Chondrocyte (in vitro differentiated cells): ENCODE results near the gene R3HDM1. TPM values are rescaled to one million over a fixed set of nuclear protein-coding genes. Genes with fewer than 3 reads are reported as not detected.
"Not testable (repeated sequence)": the region's sequence is repeated elsewhere in the genome, so short reads cannot be mapped to it uniquely, and the experiment has no call there.

Source experiments
- DNase-seq: peaks from one replicate; pipeline ENCODE4 v3.0.0; 2021; ENCODE audit warnings: mixed read lengths, low spot score
- H3K27ac Mint-ChIP-seq: one replicate; pipeline ENCODE4 v1.8.0; 2021; ENCODE audit warnings: mild to moderate bottlenecking, moderate library complexity, mixed read lengths; ENCODE audit not compliant: unreplicated experiment
- H3K27me3 Mint-ChIP-seq: 2 replicates; pipeline ENCODE4 v1.8.0; 2021; ENCODE audit warnings: low read depth, mixed read lengths
- H3K36me3 Mint-ChIP-seq: 2 replicates; pipeline ENCODE4 v1.8.0; 2021; ENCODE audit warnings: low read depth, mixed read lengths
- H3K4me1 Mint-ChIP-seq: 2 replicates; pipeline ENCODE4 v1.8.0; 2021; ENCODE audit warnings: low read depth, mild to moderate bottlenecking, mixed read lengths
- H3K4me3 Mint-ChIP-seq: one replicate; pipeline ENCODE4 v1.8.0; 2021; ENCODE audit warnings: mild to moderate bottlenecking, moderate library complexity, mixed read lengths; ENCODE audit not compliant: unreplicated experiment
- H3K9me3 Mint-ChIP-seq: 2 replicates; pipeline ENCODE4 v1.8.0; 2021; ENCODE audit warnings: low read depth, mixed read lengths
- CTCF ChIP-seq: fragments of 200-600 bp; sonication (generic); IDR thresholded peaks from 2 replicates; pipeline ENCODE4 v1.5.0; 2021; ENCODE audit warnings: antibody characterized with exemption, mild to moderate bottlenecking, moderate library complexity
- total RNA-seq: library from RNA; stranded (reverse); gene quantifications from 3 replicates; pipeline ENCODE4 v1.2.1, GENCODE V29; 2021

The R3HDM1 gene
- total RNA-seq, 1 donor from 2014 or later: 28.2 TPM

- DNase-seq: no peak
- H3K4me1 Mint-ChIP-seq: no peaks in the 10 kb centered on the region
- H3K27me3 Mint-ChIP-seq: no peaks in the 10 kb centered on the region
- no peak overlapping the region for H3K27ac Mint-ChIP-seq
- H3K4me3 Mint-ChIP-seq: no peak overlapping the region
- H3K9me3 Mint-ChIP-seq: no peaks in the 10 kb centered on the region
- no peak for TF ChIP-seq CTCF
- H3K36me3 Mint-ChIP-seq: peaks cover 7% of the 10 kb centered on the region
Measured at GRCh38 chr2:135694711-135695110, 163.4 kb downstream of the R3HDM1 start.

- no peak for TF ChIP-seq CTCF
- Mint-ChIP-seq H3K4me1 (no peaks in the 10 kb centered on the region), H3K27ac (no peak overlapping the region), H3K9me3 (no peaks in the 10 kb centered on the region), H3K36me3 (peaks cover 7% of the 10 kb centered on the region), H3K4me3 (no peak overlapping the region), H3K27me3 (no peaks in the 10 kb centered on the region)
- DNase-seq: no peak
Measured at GRCh38 chr2:135698838-135699237, 167.6 kb downstream of the R3HDM1 start.

- Mint-ChIP-seq H3K4me3 (no peak overlapping the region), H3K9me3 (no peaks in the 10 kb centered on the region), H3K36me3 (no peaks in the 10 kb centered on the region), H3K4me1 (no peaks in the 10 kb centered on the region), H3K27ac (no peak overlapping the region), H3K27me3 (no peaks in the 10 kb centered on the region)
- TF ChIP-seq CTCF: no peak
- DNase-seq: no peak
Measured at GRCh38 chr2:135701442-135701841, 170.2 kb downstream of the R3HDM1 start.

GRCh38 chr2:135703300-135703699, 172.0 kb downstream of the R3HDM1 start:
- H3K27ac Mint-ChIP-seq: no peak overlapping the region
- no peak for DNase-seq
- no peaks in the 10 kb centered on the region for H3K4me1 Mint-ChIP-seq
- no peaks in the 10 kb centered on the region for H3K36me3 Mint-ChIP-seq
- no peak overlapping the region for H3K4me3 Mint-ChIP-seq
- no peak for TF ChIP-seq CTCF
- no peaks in the 10 kb centered on the region for H3K27me3 Mint-ChIP-seq
- H3K9me3 Mint-ChIP-seq: no peaks in the 10 kb centered on the region

- H3K9me3 Mint-ChIP-seq, H3K4me3 Mint-ChIP-seq, DNase-seq, H3K4me1 Mint-ChIP-seq, H3K27me3 Mint-ChIP-seq, H3K27ac Mint-ChIP-seq, H3K36me3 Mint-ChIP-seq: not testable (repeated sequence)
Measured at GRCh38 chr2:135704075-135704474, 172.8 kb downstream of the R3HDM1 start.

- no peak for DNase-seq
- Mint-ChIP-seq H3K4me3 (no peak overlapping the region), H3K36me3 (no peaks in the 10 kb centered on the region), H3K27ac (no peak overlapping the region), H3K4me1 (no peaks in the 10 kb centered on the region), H3K27me3 (no peaks in the 10 kb centered on the region), H3K9me3 (no peaks in the 10 kb centered on the region)
- no peak for TF ChIP-seq CTCF
Measured at GRCh38 chr2:135708159-135708558, 176.9 kb downstream of the R3HDM1 start.
